Activated T-cell treated with anti-CD3 and anti-CD28 coated beads, Interleukin-2, amount 50 U/mL, for 24 hours (primary cell): Measurements from ENCODE around the gene KRT6C.

ENCODE experiments used
- DNase-seq: peaks from one replicate; pipeline ENCODE4 v3.0.0-alpha.2; 2020
- H3K27ac Mint-ChIP-seq: 2 replicates; pipeline ENCODE4 v1.8.0; 2020; ENCODE audit warnings: mild to moderate bottlenecking, mixed read lengths
- H3K27me3 Mint-ChIP-seq: 2 replicates; pipeline ENCODE4 v1.8.0; 2020; ENCODE audit warnings: mixed read lengths
- H3K36me3 Mint-ChIP-seq: 2 replicates; pipeline ENCODE4 v1.8.0; 2020; ENCODE audit warnings: low read depth, mixed read lengths
- H3K4me1 Mint-ChIP-seq: 2 replicates; pipeline ENCODE4 v1.8.0; 2020; ENCODE audit warnings: low read depth, mixed read lengths
- H3K4me3 Mint-ChIP-seq: 2 replicates; pipeline ENCODE4 v1.8.0; 2020; ENCODE audit warnings: mild to moderate bottlenecking, moderate library complexity, mixed read lengths
- H3K9me3 Mint-ChIP-seq: 2 replicates; pipeline ENCODE4 v1.8.0; 2020; ENCODE audit warnings: mixed read lengths

Gene KRT6C

GRCh38 chr12:52423661-52424500, 49.7 kb downstream of the KRT6C start:
- Mint-ChIP-seq H3K27me3 (peaks cover 6% of the 10 kb centered on the region), H3K9me3 (no peaks in the 10 kb centered on the region), H3K4me1 (no peaks in the 10 kb centered on the region), H3K27ac (no peak overlapping the region), H3K4me3 (no peak overlapping the region), H3K36me3 (no peaks in the 10 kb centered on the region)
- DNase-seq, result no peak

- H3K36me3 Mint-ChIP-seq, result no peaks in the 10 kb centered on the region
- H3K9me3 Mint-ChIP-seq, result no peaks in the 10 kb centered on the region
- H3K27me3 Mint-ChIP-seq, result peaks cover 4% of the 10 kb centered on the region
- H3K4me1 Mint-ChIP-seq, result no peaks in the 10 kb centered on the region
- no peak for DNase-seq
- no peak overlapping the region for H3K27ac Mint-ChIP-seq
- no peak overlapping the region for H3K4me3 Mint-ChIP-seq
Measured at GRCh38 chr12:52423035-52423434, 50.6 kb downstream of the KRT6C start.

- no peaks in the 10 kb centered on the region for H3K36me3 Mint-ChIP-seq
Measured at GRCh38 chr12:52419656-52420055, 53.9 kb downstream of the KRT6C start.

GRCh38 chr12:52418576-52419110, 55.0 kb downstream of the KRT6C start:
- H3K4me1 Mint-ChIP-seq, result no peaks in the 10 kb centered on the region
- H3K27ac Mint-ChIP-seq, result no peak overlapping the region
- no peak for DNase-seq
- no peaks in the 10 kb centered on the region for H3K36me3 Mint-ChIP-seq
- H3K4me3 Mint-ChIP-seq, result no peak overlapping the region
- peaks cover 4% of the 10 kb centered on the region for H3K27me3 Mint-ChIP-seq
- H3K9me3 Mint-ChIP-seq, result no peaks in the 10 kb centered on the region

More at GRCh38 chr12:52419656-52420055, 53.9 kb downstream of the KRT6C start:
- no peak overlapping the region for H3K27ac Mint-ChIP-seq
- no peaks in the 10 kb centered on the region for H3K4me1 Mint-ChIP-seq
- H3K27me3 Mint-ChIP-seq, result peaks cover 4% of the 10 kb centered on the region
- no peak for DNase-seq
- H3K9me3 Mint-ChIP-seq, result no peaks in the 10 kb centered on the region
- no peak overlapping the region for H3K4me3 Mint-ChIP-seq
